Smooth muscle cell (in vitro differentiated cells): Measurements from ENCODE around the gene ASPM. TPM values are rescaled to one million over a fixed set of nuclear protein-coding genes. Genes with fewer than 3 reads are reported as not detected.

ENCODE experiments used
- DNase-seq: peaks from one replicate; lab custom pipeline; 2025; ENCODE audit not compliant: unreplicated experiment; lab: John Stamatoyannopoulos, UW
- H2AFZ ChIP-seq: fragments of 200-600 bp; sonication (generic); 2 replicates; pipeline ENCODE4 v1.6.0; 2016; ENCODE audit warnings: antibody characterized with exemption, low read depth, mild to moderate bottlenecking
- H3F3A ChIP-seq: fragments of 200-600 bp; sonication (generic); 2 replicates; pipeline ENCODE4 v1.6.0; 2017; ENCODE audit warnings: antibody characterized with exemption, low read depth
- H3K27ac ChIP-seq: fragments of 200-600 bp; sonication (generic); 2 replicates; pipeline ENCODE4 v1.5.1; 2016; ENCODE audit warnings: low read depth, mild to moderate bottlenecking
- H3K27me3 ChIP-seq: fragments of 200-600 bp; sonication (generic); 2 replicates; pipeline ENCODE4 v1.6.1; 2016; ENCODE audit warnings: low read depth, mild to moderate bottlenecking
- H3K36me3 ChIP-seq: fragments of 200-600 bp; sonication (generic); 2 replicates; pipeline ENCODE4 v1.5.1; 2016; ENCODE audit warnings: low read depth
- H3K4me1 ChIP-seq: fragments of 200-600 bp; sonication (generic); 2 replicates; pipeline ENCODE4 v1.5.1; 2016; ENCODE audit warnings: low read depth
- H3K4me2 ChIP-seq: fragments of 200-600 bp; sonication (generic); 2 replicates; pipeline ENCODE4 v1.6.0; 2016; ENCODE audit warnings: mild to moderate bottlenecking
- H3K4me3 ChIP-seq: fragments of 200-600 bp; sonication (generic); 2 replicates; pipeline ENCODE4 v1.5.1; 2016; ENCODE audit warnings: mild to moderate bottlenecking
- H3K79me2 ChIP-seq: fragments of 200-600 bp; sonication (generic); 2 replicates; pipeline ENCODE4 v1.6.0; 2016; ENCODE audit warnings: low read depth, mild to moderate bottlenecking
- H3K9ac ChIP-seq: fragments of 200-600 bp; sonication (generic); 2 replicates; pipeline ENCODE4 v1.6.0; 2016; ENCODE audit warnings: low read depth
- H3K9me3 ChIP-seq: fragments of 200-600 bp; sonication (generic); replicated peaks from 2 replicates; pipeline ENCODE4 v1.5.1; 2016; ENCODE audit warnings: low read depth
- H4K20me1 ChIP-seq: fragments of 200-600 bp; sonication (generic); 2 replicates; pipeline ENCODE4 v1.6.0; 2016; ENCODE audit warnings: low read depth
- WGBS: methylation state at CpG from one replicate; pipeline ENCODE4 v1.1.7; 2016; ENCODE audit warnings: low lambda C conversion rate; 5-methylcytosine and 5-hydroxymethylcytosine counted together
- polyA plus RNA-seq: library from polyadenylated mRNA; unstranded; fragments of >200 nt; fragmentation: Nextera tagmentation; extraction: Ambion mirVana; gene quantifications from 2 replicates; pipeline ENCODE4 v1.2.1, GENCODE V29; 2016
- total RNA-seq: library from RNA; depleted of rRNA; stranded (reverse); fragments of >200 nt; gene quantifications from 2 replicates; pipeline ENCODE4 v1.2.3, GENCODE V29; 2014
- TF ChIP-seq, protein P1 (sequence below): fragments of 200-600 bp; sonication (generic); IDR thresholded peaks from 2 replicates; pipeline ENCODE4 v1.5.1; 2017; ENCODE audit warnings: borderline replicate concordance, mild to moderate bottlenecking, antibody characterized with exemption; ENCODE audit not compliant: insufficient read depth, poor library complexity, severe bottlenecking

The ASPM gene
- total and polyA plus RNA-seq, 2 experiments from 2014 or later = 1.7 to 8.8 TPM

GRCh38 chr1:197065559-197065958 lies 80.9 kb downstream of the ASPM start:
- no peaks in the 10 kb centered on the region for H3K27me3 ChIP-seq
- H4K20me1 ChIP-seq = no peaks in the 10 kb centered on the region
- H3K36me3 ChIP-seq = no peaks in the 10 kb centered on the region
- H3K9me3 ChIP-seq = no peaks in the 10 kb centered on the region
- H3F3A ChIP-seq = no peaks in the 10 kb centered on the region
- no peak for DNase-seq
- H3K4me3 ChIP-seq = no peak overlapping the region
- TF ChIP-seq, protein P1, sequence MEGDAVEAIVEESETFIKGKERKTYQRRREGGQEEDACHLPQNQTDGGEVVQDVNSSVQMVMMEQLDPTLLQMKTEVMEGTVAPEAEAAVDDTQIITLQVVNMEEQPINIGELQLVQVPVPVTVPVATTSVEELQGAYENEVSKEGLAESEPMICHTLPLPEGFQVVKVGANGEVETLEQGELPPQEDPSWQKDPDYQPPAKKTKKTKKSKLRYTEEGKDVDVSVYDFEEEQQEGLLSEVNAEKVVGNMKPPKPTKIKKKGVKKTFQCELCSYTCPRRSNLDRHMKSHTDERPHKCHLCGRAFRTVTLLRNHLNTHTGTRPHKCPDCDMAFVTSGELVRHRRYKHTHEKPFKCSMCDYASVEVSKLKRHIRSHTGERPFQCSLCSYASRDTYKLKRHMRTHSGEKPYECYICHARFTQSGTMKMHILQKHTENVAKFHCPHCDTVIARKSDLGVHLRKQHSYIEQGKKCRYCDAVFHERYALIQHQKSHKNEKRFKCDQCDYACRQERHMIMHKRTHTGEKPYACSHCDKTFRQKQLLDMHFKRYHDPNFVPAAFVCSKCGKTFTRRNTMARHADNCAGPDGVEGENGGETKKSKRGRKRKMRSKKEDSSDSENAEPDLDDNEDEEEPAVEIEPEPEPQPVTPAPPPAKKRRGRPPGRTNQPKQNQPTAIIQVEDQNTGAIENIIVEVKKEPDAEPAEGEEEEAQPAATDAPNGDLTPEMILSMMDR = no peak
- no peak overlapping the region for H3K4me2 ChIP-seq
- no peaks in the 10 kb centered on the region for H3K4me1 ChIP-seq
- H3K79me2 ChIP-seq = no peaks in the 10 kb centered on the region
- no peak overlapping the region for H3K27ac ChIP-seq
- no peak overlapping the region for H3K9ac ChIP-seq
- H2AFZ ChIP-seq = no peak overlapping the region

GRCh38 chr1:197063212-197063611 lies 83.3 kb downstream of the ASPM start:
- no peaks in the 10 kb centered on the region for H3F3A ChIP-seq
- H4K20me1 ChIP-seq = no peaks in the 10 kb centered on the region
- H3K4me3 ChIP-seq = no peak overlapping the region
- TF ChIP-seq, protein P1 = no peak
- no peaks in the 10 kb centered on the region for H3K4me1 ChIP-seq
- H2AFZ ChIP-seq = no peak overlapping the region
- no peaks in the 10 kb centered on the region for H3K79me2 ChIP-seq
- DNase-seq = no peak
- H3K27ac ChIP-seq = no peak overlapping the region
- 75% methylated on average over 2 of the region's 2 CpGs for WGBS
- no peaks in the 10 kb centered on the region for H3K9me3 ChIP-seq
- H3K36me3 ChIP-seq = no peaks in the 10 kb centered on the region
- H3K4me2 ChIP-seq = no peak overlapping the region
- H3K27me3 ChIP-seq = no peaks in the 10 kb centered on the region
- H3K9ac ChIP-seq = no peak overlapping the region

GRCh38 chr1:197062692-197063091 lies 83.8 kb downstream of the ASPM start:
- no peak overlapping the region for H3K9ac ChIP-seq
- WGBS = 79% methylated on average over 2 of the region's 2 CpGs
- no peaks in the 10 kb centered on the region for H3K4me1 ChIP-seq
- H4K20me1 ChIP-seq = no peaks in the 10 kb centered on the region
- H3K27ac ChIP-seq = no peak overlapping the region
- DNase-seq = no peak
- no peak overlapping the region for H3K4me3 ChIP-seq
- TF ChIP-seq, protein P1 = no peak
- H2AFZ ChIP-seq = no peak overlapping the region
- no peaks in the 10 kb centered on the region for H3K9me3 ChIP-seq
- no peaks in the 10 kb centered on the region for H3K36me3 ChIP-seq
- no peaks in the 10 kb centered on the region for H3K27me3 ChIP-seq
- H3K4me2 ChIP-seq = no peak overlapping the region
- no peaks in the 10 kb centered on the region for H3K79me2 ChIP-seq
- no peaks in the 10 kb centered on the region for H3F3A ChIP-seq

GRCh38 chr1:197049100-197049499 lies 97.4 kb downstream of the ASPM start:
- H2AFZ ChIP-seq = no peak overlapping the region
- H3K4me2 ChIP-seq = no peak overlapping the region
- no peak overlapping the region for H3K9ac ChIP-seq
- H3K79me2 ChIP-seq = no peaks in the 10 kb centered on the region
- TF ChIP-seq, protein P1 = no peak
- no peak overlapping the region for H3K27ac ChIP-seq
- H3F3A ChIP-seq = no peaks in the 10 kb centered on the region
- no peak for DNase-seq
- H3K36me3 ChIP-seq = no peaks in the 10 kb centered on the region
- H4K20me1 ChIP-seq = no peaks in the 10 kb centered on the region
- no peaks in the 10 kb centered on the region for H3K27me3 ChIP-seq
- no peaks in the 10 kb centered on the region for H3K9me3 ChIP-seq
- H3K4me1 ChIP-seq = no peaks in the 10 kb centered on the region
- H3K4me3 ChIP-seq = no peak overlapping the region
